ENCODE data around the gene MRTFA.

MRTFA gene

DNA sequence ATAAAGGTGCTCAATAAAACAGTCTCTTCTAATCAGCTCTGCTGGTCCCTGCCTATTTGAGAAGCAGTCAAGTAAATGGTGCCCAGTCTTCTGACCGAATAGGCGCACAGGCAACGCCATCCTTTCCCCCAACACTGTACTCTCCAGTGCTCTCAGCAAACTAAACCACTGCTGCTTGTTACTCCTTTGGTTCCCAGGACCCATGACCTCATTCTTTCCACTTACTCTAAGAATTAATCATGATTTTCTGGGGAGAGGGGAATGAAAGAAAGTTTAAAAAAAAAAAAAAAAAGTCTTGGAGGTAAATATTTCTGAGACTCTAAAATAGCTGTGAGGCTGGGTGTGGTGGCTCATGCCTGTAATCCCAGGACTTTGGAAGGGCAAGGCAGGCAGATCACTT lies 202.4 kb downstream of the MRTFA start:
- DNase-seq (ENCODE audit: low read depth in 2 of 3, low spot score in 2 of 3) = no peak

DNA sequence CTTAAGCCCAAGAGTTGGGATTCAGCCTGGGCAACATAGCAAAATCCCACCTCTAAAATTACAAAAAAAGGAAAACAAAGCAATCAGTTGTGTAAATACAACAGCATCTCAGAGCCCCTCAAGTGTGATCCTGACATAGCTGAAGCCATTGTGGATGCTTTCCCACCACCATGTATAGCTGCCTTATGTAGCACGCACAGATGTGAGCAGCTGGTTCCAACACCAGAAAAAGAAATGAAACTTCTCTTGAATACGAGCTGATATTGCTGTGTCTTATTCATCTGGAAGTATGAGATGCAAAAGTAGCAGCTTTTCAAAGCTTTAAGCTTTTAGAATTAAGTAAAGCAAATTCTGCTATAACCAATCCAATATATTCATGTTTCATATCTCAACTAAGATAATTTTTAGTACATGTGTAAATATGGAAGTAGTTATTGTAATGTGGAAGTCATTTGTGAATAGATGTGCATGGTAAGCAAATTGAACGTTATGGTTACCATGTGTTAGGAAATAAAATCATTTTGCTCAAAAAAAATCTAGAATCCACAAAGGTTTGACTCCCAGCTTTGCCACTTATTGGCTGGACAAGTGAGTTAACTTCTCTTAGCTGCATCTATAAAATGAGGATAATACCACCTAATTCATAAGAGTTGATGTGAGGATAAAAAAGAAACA lies 203.0 kb downstream of the MRTFA start:
- no peak for DNase-seq (ENCODE audit: low read depth in 2 of 3, low spot score in 2 of 3)

DNA sequence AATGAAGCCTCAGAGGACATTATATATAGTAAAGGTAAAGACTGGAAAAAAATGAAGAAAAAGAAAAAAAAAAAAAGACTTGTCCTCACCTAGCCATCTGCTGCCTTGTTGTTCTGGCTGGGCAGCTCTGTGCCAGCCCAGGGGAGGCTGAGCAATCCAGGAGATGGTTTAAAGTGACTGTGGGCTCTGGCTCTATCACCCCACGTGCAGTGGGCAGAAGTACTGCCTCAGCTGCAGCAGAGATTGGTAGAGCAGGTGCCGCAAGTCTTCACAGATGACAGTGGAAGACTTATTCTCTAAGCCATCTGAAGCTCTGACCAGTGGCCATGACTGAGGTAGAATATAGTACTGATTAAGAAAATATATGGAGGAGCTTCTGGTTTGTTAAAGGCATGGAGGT lies 203.9 kb downstream of the MRTFA start:
- no peak for DNase-seq (ENCODE audit: low read depth in 2 of 3, low spot score in 2 of 3)

DNA sequence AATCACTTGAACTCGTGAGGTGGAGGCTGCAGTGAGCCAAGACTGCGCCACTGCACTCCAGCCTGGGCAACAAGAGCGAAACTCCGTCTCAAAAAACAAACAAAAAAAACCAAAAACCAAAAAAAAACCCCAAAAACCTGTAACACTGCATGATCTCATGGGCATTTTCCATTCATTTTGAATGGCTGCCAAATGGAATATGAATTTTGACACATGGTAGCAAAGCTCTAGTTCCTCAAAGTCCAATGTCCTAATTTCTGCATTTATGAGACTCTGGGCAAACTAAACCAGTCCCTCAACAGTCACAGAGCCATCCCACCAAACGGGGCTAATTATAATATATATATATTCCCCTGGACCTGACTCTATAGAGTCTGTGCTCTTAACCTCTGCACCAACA lies 204.4 kb downstream of the MRTFA start:
- DNase-seq (ENCODE audit: low read depth in 2 of 3, low spot score in 2 of 3) = no peak

DNA sequence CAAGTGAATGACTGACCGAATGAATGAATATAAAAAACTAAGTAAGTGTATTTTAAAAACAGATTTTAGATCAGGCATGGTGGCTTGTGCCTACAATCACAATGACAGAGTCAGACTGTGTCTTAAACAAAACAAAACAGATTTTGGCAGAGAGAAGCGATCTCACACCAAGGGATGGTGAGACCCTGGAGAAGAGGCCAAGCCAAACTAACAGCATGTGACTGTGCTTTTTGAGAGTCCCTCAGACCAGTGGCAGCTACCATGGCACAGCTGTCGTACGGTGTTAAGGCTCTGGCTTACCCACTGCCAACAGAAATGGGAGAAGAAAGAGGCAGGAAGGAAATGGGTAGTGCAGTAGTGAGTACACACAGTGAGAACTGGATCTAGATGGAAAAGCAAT lies 205.5 kb downstream of the MRTFA start:
- DNase-seq (ENCODE audit: low read depth in 2 of 3, low spot score in 2 of 3) = no peak

DNA sequence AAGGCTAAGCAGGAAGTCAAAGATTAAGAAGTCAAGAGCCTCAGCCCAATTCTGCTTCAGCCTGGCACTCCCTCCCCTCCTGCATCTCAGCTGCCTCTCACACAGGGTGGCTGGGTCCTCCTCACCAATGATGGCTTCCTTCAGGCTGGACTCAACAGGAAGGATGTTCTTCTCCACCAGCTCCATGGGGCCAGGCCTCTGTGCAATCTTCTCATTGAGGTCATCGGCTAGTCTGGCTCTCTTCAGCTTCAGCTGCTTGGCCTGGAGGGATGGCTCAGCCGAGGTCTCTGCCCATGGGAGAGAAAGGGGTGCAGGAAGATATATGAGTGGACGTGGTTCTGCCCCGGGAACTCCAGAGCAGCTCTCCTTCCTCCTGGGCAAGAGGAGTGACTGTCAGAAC lies 207.0 kb downstream of the MRTFA start:
- no peak for DNase-seq (ENCODE audit: low read depth in 2 of 3, low spot score in 2 of 3)

DNA sequence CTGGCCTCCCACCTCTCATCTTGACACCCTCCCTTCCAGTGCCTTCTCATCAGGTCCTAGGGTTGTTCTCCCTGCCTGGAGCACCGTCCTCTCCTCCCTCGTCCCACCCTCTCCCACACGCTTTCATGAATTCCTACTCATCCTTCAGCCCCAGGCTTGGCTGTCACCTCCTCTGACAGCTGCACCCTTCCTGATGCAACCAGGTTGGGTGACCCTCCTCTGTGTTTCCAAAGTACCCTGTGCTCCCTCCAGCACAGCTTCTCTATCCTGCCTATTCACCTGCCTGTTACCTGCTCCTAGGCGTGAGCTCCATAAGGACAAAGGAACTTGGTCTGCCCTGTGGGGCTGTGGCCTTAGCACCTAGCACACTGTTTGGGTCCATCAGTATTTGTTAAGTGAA lies 207.7 kb downstream of the MRTFA start:
- no peak for DNase-seq (ENCODE audit: low read depth in 2 of 3, low spot score in 2 of 3)

DNA sequence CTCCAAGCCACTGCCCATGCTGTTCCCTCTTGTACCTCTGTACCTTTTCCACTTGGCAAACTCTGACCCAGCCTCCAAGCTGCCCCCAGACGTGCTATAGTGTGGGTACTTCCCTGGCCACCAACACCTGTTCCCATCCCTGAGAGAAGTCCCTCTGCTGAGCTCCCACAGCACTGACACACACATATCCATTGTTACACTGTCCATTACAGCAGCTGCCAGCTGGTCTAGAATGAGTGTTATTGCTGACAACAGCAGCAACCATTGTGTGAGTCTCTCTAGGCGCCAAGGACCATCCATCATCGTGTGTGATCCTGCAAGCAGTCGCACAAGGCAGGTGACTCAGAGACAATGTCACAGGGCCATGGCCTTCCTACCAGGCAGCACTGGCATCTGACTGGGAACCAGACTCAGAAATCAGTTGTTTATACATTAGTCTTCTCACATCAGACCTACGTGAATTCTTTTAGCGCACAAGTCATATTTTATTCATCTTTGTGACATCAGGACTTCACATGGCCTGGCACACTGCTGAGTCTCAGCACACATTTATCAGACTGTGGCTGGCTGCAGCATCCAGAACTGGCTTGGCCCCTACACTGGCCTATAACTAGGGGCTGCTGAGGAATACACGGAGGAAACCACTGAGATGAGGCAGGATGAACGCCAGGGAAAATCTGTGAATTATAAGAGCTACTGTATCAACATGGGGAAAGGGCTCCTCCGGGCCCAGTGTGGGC lies 209.8 kb downstream of the MRTFA start:
- DNase-seq (ENCODE audit: low read depth in 2 of 3, low spot score in 2 of 3) = no peak

DNA sequence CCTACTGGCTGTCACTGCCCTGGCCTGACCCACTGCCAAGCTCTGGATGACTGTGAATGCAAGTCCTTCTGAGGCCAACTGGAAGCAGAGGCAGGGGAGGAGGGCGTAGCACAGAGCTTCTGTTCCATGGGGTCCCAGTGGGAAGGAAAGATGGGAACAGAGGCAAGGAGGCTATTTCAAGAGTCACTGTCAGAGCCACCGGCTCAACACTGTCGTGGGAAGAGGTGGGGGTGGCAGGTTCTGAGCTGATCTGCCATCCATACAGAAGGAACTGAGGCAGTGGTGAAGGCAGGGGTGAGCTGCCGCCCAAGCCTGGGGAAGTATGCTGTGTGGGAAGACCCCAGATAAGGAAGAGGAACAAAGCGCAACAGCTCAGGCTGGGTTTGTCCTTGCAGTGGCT lies 211.4 kb downstream of the MRTFA start:
- DNase-seq (ENCODE audit: low read depth in 2 of 3, low spot score in 2 of 3) = no peak

DNA sequence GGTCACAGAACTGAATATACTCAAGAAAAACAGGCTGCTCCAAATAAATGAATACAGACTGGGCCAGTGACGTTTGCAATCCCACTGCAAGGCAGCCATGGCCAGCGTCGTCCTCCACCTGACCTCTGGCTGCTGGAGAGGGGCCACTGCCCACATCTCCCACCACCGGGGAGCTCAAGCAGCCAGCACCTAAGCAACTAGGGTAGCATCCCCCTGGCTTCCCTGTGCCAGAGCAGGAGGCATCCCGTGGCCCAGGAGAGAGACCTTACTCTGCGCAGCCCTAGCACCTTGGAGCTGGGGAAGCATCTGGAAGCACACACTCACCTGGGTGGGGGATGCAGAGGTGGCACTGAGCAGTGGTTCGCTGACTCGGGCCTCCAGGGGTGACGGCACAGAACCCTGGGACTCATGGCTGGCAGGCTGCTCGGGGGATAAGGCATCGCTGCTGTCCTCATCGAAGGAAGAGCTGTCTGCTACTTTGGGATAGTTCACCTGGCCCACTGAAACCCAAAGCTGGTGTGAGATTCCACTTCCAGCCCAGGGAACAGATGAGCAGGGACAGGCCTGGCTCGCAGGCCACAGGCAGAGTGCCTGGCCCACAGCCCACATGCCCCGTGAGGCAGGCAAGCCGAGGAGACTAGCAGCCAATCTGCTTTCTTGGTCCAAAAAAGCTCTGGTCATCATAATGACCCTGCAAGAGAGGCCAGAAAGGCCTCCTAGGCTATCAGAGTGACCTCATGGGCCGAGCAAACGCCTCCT lies 212.5 kb downstream of the MRTFA start:
- DNase-seq (ENCODE audit: low read depth in 2 of 3, low spot score in 2 of 3) = no peak

DNA sequence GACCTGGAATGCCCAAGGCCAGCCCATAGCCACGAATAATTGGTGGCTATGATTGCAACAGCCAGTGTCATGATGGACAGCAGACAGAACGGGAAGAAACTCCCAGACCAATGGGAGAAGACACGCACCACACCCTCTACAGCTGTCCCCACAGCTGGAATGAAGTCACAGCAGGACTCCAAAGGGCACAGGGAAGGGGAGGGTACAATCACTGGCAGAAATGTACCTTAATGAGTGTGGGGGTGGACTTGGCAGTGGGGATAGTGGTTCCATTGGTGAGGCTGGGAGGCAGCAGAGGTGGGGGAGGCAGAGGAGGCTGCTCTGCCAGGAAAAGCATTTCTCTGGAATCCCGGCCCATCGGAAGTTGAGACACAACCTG lies 213.2 kb downstream of the MRTFA start:
- DNase-seq (ENCODE audit: low read depth in 2 of 3, low spot score in 2 of 3) = no peak

DNA sequence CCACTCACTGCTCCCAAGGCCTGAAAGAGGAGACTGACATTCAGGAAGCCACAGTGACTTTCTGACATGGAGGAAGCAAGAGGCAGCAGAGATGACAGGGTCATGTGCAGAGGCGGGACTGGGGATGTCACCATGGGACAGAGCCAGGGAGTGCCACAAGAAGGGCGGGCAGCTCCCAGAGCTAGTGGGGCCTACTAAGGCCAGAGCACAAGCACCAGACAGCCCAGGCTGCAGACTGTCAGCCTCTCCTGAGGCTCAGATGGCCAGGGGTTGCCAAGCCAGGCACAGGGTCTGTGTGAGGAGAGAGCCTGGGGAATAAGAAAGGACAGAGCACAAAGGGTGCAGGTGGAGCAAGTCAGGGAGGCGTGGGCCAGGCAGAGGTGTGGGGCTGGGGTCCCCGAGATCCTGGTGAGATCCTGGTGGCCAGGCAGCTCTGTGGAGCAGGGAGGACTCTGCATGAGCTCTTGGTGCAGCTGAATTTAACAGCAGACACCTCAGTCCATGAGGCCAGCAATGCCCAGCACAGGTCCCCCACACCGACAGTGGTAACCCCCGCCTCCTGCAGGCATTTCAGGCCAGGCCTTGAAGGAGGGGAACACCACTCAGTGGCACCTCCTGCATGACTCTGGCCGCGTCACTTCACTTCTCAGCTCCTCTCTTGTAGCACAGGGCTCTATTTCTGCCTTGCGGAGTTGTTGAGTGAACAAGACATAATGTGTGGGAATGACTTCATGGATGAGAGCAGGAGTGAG lies 213.8 kb downstream of the MRTFA start:
- no peak for DNase-seq (ENCODE audit: low read depth in 2 of 3, low spot score in 2 of 3)

DNA sequence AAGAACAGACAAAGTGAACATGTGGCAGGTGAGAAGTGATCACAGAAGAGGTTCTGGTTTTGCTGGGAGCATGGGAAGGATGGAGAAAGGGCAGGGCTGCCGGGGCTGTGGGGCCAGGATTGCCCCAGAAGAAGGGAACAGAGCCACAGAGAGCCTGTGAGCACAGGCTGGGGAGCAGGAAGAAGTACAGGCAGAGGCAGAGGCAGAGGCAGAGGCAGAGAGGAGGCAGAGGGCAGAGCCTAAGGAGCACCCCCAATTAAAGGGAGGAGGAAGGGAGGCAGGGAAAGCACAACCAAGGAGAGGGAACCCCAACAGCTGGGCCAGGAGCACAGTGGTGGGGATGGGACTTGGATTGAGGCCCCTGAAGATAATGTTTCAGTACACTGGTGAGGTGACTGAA lies 214.6 kb downstream of the MRTFA start:
- no peak for DNase-seq (ENCODE audit: low read depth in 2 of 3, low spot score in 2 of 3)

DNA sequence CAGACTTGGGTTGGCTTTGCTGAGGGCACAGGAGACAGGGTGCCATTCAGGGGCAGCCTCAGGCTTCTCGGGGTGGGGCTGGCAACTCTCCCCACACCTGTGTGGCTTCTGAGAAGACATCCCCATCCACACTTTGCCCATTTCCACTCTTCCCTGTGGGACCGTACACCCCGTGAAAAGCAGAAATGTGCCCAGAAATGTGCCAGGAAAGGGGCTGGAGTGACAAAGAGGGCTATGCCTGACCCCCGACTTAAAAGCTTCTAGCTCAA lies 215.5 kb downstream of the MRTFA start:
- no peak for DNase-seq (ENCODE audit: low read depth in 2 of 3, low spot score in 2 of 3)

DNA sequence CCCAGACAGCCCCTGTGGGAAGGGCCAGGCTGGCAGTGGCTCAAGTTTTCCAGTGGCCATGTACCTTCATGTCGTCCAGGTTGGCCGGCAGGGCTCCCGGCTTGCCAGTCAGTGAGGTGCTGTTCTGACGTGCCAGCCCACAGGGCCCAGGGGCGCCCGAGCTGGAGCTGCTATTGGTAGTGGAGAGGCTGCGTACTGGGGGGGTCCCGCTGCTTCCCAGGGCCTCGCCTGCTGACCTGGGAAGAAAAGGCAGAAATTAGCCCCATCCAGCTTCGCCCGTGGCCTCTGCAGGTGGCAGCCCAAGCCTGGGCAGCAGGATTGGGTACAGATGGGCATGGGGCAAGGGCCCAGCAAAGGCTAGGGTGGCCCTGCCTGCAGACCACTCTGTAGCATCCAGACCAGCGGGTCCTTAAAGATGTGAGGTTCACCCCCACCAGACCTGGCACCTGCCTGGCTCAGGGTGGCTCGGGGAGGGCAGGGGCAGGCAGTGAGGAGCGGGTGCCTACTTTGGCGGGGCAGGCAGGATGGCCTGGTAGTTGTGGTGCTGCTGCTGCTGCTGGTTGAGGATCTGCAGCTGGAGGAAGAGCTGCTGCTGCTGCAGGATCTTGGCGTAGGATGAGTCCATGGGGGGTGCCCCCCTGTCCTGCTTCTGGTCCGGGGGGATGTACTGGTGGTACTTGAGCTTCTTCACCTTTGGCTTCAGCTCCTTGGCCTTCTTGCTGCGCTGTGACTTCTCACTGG lies 216.0 kb downstream of the MRTFA start:
- DNase-seq (ENCODE audit: low read depth in 2 of 3, low spot score in 2 of 3) = no peak

DNA sequence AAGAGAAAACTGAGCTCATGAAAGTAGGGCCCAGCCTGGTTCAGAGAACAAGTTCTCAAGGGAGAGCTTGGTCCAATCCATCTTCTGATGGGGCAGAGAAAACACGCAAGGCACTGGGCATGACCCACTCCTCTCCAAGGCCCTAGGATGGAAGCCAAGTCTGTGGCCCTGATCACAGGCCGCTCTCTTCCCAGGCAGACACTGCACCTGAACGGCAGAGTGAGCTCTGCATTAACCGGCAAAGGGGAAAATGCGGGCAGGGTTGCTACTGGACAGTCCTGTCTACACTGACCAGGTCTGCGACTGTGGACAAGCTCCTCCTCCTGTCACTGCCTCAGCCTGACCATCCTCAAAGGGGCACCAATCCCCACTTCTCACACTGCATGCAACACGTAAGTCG lies 216.8 kb downstream of the MRTFA start:
- DNase-seq (ENCODE audit: low read depth in 2 of 3, low spot score in 2 of 3) = no peak

DNA sequence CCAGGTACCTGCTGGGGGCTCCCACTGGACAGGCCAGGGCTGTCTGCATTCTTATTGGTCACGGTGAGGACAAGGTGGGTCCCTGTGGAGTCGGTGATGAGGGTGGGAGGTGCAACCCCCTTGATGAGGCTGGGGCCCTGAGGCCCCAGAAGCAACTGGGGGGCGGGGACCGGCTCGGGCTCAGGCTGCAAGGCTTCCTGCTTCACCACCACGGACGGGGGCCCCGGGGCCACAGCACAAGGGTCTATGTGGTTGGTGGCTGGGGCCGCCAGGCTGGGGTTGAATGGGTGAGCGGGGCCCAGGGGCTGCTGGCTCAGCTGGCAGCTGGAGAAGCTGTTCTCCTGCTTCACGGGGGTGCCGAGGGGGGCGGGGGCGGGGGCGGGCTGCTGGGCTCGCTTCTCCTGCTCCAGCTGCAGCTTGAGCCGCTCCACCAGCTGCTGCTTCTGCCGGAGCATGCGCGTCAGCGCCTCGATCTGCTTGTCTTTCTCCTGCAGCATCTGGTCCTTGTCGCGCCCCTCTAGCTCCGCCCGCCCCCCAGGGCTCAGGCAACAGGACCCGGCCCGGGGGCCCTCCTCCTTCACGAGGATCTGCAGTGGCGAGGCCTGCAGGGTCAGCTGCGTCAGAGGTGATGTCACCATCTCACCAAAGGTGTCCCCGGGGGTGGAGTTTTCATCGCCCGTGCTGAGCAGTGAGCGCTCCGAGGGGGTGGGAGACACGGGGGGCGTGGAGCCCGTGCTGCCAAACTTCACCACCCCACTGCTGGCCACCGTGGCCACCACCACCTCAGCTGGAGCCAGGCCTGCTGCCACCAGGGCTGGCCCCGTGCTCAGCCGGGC lies 217.9 kb downstream of the MRTFA start:
- no peak for DNase-seq (ENCODE audit: low read depth in 2 of 3, low spot score in 2 of 3)

DNA sequence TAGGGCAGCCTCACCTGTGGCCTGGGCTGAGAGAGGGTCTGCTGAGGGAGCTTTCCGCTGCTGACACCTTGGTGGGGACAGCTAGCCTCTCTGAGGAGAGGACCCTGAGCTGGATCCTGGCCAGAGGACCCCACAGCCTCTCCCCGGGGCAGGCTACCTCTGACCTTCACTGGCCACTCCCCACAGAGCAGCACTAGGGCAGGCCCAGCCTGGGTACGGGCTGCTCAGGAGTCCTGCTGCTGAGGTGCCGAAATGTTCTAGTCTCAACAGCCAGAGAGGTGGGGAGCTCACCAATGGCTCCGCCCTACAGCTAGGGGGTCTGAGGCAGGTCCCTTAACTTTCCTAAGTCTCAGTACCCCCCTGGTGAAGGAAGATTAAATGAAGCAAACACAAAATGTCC lies 218.6 kb downstream of the MRTFA start:
- no peak for DNase-seq (ENCODE audit: low read depth in 2 of 3, low spot score in 2 of 3)

DNA sequence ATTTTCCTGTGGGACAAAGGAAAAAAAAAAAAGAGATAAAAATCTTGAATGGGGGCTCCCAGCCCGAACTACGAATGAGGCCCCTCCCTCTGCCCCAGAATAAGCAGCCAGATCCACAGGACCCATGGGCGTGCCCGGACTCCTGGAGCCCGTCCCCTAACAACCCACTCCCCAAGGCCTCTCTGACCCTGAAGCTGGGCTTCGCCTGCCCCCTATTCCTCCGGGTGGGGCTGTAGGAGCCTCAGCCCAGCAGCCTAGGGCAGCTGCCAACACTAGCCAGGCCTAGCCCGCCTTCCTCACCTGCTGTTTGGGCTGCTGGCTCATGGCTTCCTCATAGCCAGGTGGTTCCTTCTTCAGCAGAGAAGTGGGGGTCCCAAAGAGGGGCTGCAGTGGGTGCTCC lies 219.5 kb downstream of the MRTFA start:
- DNase-seq (ENCODE audit: low read depth in 2 of 3, low spot score in 2 of 3) = no peak

DNA sequence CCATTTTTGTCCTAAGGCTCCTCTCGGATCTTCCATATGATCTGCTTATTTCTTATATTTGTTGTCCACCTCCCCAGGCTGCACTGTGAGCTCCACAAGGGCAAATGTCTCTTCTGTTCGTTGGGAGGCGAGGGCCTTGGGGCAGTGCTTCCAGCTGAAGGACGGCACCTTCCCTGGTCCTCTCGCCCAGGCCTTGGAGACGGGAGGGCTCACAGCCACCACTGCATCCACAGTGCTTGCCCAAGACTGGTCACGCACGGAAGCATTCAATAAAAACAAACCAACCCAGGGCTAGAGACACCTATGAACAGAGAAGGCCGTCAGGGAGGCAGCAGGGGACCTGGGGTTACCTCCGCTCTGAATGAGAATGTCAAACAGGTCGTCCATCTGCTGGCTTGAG lies 219.9 kb downstream of the MRTFA start:
- DNase-seq (ENCODE audit: low read depth in 2 of 3, low spot score in 2 of 3) = no peak

DNA sequence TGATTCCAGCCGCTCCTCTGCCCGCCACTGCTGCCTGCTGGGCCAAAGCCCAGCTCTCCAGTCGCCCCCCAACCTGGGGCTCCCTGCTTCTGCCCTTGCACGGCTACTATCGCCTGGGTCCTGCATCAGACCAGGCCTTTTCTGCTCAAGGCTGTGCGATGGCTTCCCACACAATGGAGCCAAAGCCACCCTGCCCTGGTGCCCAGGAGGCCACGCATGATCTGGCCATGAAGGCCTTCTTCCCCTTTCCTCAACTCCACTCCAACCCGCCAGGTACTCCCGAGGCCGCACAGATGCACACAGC lies 220.3 kb downstream of the MRTFA start:
- DNase-seq (ENCODE audit: low read depth in 2 of 3, low spot score in 2 of 3) = no peak
